Stimulated activated CD8-positive, alpha-beta memory T cell treated with anti-CD3 and anti-CD28 coated beads, Interleukin-12 subunit alpha, Interleukin-12 subunit beta, amount 100 ng/mL, for 4 hours (primary cell): ENCODE measurements around the gene MACO1.

ENCODE experiments used
- DNase-seq: peaks from one replicate; pipeline ENCODE4 v3.0.0-alpha.2; 2020; ENCODE audit warnings: low read depth

Gene MACO1

DNA sequence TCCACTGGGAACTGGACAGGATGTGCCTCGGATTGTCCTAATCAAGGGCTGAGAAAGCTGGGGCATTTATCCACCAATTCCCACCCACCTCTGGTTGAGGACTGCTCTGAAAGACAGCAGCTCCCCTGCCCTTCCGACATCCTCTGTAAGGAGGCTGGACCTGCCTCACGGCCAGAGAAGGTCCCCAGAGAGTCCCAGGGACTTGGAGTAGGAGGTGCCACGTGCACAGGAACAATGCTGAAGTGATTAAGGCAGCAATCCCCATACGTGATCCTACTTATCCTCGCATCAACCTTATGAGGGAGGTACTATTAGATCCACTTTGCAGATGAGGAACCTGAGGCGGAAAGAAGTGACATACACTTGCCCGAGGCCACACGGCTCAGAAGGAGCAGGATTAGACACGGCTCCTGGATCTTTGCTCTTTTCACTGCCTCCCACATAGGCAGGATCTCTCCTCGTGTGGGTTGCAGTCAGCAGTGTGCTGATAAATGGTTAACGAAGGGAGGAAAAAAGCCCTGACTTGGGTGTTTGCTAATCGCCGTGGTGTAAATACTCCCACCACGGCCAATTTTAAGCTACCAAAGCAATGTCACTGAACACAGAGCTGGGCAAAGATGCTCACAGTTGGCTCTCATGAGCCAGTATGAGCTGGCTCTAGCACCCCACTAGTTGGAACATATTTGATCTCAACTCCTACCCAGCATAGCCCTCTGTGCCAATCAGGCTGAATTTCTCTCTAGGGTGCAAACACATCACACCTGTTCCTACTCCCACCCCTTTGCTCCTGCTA is 94.1 kb downstream of the MACO1 start:
- no peak for DNase-seq

DNA sequence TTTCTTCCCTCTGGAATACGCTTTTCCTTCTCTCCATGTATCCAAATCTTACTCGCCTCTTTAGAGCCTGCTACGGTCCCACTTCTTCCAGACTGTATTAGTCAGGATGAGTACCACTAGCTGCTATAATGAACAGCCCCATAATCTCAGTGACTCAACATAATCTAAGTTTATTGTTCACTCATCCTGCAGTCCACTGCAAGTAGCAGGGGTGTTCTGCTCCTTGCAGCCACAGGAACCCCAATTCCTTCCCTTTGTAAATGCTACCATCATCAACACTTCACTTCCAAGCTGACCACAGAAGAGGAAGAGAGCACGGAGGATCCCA is 94.6 kb downstream of the MACO1 start:
- no peak for DNase-seq

DNA sequence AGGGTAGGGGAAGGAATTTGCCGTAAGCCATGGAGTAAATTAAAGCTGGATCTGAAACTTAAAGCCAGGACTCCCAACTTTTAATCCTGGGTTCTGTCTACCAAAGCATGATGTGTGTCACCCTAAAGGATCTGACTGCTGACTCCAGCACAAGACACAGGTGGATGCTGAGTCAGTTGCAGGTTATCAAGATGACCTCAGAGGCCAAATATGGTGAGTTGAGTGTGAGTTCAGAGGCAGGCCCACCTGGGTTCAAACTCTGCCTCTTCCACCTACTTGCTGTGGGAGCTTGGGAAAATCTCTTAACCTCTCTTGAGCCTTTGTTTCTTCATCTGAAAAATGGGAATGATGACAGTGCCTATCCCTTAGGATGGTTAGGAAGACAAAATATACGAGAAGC is 96.1 kb downstream of the MACO1 start:
- no peak for DNase-seq

DNA sequence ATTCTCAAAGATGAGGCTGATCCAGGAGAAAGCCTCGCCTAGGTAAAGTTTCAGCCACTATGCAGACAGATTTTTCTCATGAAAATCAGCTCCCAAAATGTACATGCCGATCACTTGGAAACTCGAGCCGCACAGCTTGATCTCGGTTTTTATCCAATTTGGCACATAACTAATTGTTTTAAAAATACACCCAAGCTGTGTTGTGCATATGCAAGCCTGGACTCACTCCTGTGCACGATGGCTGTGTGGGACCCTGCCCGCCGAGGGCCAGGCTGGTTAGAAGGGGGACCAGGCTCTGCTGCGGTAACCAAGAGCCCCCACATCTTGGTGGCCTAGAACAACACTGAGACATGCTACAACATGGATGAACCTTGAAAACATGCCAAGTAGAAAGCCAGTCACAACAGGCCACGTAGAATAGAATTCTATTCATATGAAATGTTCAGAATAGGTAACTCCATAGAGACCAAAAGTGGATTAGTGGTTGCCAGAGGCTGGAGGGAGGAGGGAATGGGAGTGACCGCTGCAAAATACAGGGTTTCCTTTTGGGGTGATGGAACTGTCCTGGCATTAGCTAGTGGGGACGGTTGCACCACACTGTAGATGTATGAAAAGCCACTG is 96.6 kb downstream of the MACO1 start:
- no peak for DNase-seq

DNA sequence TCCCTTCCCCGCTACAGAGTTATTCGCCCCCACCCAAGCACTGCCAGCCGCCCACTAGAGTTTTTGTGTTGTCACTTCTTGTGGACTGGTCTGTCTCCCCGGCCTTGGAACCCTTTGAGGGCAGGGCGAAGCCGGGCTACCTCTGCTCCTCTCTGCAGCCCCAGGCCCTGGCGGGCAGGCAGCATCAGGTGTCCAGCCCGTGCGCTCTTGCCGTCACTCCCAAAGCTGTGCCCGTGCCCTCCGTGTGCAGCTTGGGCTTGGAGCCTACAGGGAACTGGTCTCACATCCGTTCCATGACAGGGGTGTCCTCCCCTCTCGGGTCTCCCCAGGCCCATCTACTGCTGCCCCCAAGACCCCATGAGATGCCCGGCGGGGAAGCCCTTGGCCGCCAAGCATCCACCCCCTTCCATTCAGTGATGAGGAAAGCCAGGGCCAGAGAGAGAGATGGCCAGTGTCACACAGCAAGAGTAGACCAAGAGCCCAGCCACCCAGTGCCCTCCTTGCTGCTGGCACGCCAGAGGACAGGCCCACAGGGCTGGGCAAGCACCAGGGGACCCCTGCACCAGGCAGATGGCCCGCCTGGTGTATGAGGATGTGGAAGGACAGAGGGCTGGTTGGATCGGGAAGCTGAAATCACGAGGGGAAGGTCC is 97.4 kb downstream of the MACO1 start:
- no peak for DNase-seq

DNA sequence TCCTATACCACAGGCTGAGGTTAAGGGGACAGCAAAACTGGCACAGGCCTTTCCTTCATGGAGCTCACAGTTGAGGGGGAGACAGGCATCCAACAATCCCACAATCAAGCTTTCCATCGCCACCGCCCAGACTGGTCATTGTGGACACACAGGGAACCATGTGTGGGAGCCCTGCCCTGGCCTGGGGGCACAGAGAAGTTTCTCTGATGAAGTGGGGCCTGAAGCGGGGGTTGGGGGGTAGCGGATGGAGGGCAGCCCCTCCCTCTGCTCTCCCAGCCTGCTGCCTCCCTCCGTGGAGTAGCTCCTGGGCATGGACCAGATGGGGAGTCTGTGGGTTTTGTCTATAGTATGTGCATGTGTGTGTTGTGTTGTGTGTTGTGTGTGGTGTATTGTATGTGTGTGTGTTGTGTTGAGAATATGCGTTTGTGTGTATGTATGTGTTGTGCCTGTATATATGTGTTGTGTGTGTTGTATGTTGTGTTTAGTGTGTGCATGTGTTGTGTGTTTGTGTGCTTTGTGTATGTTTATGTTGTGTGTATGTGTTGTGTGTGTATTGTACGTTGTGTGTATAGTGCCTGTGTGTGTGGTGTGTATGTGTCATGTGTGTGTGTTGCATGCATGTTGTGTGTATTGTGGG is 98.3 kb downstream of the MACO1 start:
- no peak for DNase-seq

DNA sequence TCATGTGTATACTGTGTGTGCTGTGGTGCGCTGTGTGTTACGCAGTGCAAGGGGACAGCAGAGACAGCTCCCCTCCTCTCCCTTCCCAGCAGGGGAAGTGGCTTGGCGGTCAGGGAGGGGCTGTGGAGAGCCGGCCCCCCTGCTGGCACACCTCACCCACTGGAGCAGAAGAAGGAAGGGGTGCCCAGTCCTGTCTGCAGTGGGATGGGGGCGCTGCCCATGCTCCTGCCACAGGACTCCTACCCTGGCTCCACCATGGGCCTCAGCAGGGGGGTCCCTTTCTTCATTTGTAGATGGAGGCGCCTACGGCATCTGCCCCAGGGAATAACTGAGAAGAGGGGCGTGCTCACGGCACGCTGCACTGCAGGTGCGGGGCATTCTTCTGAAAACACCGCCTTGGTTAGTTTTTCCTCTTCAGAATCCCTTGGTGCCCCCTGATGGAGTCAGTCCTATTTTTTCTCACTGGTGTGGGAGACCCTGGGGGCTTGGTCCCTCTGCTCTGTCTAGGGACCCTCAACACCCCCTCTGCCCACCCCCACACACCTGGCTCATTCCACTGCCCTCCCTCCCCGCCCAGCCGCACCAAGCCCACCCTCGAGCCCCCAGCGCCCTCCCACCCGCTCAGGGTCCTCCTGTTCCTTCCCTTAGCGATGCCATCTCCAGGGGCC is 99.0 kb downstream of the MACO1 start:
- no peak for DNase-seq

DNA sequence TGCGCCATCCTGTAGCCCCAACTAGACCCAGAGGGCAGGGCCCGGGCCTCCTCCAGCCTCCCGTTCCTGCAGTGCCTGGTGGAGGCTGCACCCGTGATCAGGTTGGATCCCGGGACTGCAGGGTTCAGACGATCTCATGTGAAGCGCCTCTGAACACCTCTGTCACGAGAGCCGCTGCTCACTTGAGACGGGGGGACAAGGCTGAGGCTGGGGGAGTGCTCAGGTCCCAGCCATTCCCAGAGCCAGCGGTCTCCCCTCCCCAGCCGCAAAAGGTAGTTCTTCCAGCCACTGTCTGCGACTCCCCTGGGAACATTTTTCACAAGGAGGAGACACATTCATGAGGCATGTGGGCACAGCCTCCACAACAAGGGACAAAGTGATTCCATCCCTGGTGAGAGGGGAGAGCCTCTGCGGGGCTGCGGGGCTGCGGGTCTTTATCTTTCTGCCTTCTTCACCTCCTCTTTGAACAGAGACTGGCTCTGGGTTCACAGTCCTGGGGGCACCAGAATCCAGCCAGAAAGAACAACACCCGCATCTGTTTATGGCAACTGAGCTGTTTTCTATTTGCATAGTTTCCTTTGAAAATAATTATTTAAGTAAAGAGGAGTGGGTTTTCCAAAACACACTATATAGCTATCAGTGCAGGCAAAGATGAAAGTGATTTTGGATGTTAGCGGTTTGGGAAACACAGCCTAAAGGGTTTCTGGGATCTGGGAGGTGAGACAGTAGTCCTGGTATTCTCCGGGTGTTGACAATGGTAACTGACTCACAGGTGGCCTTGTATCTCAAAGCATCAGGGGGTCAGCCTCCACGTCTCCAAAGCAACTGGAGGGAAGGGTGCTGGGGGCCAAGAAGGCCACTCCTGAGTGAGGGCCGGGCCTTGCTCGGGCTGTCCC is 99.7 kb downstream of the MACO1 start:
- no peak for DNase-seq

DNA sequence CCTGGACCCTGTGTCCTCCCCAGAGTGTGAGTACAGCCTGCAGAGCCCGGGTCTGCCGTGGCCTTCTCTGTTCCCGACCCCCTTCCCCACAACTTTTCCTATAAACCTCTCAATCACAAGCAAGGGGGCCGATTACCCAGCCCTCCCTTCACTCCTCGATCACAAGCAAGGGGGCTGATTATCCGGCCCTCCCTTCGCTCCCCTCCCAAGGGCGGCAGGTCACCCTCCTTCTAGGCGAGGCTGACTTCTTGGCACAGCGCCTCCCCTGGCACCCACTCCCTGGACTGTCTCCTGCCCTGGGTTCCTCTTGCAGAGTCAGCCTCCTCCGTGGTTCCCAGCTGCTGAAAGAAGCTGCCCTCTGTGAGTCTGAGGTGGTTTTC is 100.4 kb downstream of the MACO1 start:
- no peak for DNase-seq

DNA sequence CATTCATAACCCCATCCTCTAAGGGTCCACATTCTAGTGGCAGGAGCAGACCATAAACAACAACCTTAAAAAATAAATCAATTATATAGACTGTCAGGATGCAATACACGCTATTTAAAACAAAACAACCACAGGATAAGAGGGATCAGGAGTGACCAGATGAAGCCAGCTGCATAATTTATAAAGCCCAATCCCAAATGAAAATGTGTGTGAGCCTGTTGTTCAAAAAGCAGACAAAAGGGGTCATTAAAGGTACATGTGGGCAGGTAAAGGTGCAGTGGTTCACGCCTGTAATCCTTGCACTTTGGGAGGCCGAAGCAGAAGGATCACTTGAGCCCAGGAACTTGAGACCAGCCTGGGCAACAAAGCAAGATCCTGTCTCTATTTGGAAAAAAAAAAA is 102.3 kb downstream of the MACO1 start:
- no peak for DNase-seq

DNA sequence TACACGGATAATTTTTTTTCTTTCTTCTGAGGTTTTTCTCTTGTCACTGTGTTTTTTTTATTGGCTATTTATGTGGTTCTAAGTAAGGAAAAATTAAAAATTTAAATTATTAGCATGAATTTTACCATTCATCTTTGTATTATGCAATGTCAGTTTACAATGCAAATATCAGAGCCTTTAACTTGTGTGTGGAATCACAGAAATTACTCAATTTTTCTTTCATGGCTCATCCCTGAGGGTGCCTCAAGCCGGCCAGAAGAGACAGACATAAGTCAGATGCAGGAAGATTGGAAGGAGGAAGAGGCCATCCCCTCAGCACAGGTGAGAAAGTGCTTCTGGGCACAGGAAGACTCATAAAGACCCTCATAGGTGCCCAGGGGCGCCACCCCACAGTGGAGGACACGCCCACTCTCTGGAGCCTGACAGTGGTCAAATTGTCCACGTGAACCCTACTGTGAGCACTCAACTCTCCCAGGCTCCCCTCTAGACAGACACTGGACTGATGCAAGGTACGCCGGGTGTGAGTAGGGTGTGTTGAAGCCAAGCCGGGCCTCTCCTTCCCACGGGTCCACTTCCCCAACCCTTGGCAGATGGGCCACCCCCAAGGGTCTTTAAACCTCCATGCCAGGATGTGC is 103.2 kb downstream of the MACO1 start:
- DNase-seq = no peak

DNA sequence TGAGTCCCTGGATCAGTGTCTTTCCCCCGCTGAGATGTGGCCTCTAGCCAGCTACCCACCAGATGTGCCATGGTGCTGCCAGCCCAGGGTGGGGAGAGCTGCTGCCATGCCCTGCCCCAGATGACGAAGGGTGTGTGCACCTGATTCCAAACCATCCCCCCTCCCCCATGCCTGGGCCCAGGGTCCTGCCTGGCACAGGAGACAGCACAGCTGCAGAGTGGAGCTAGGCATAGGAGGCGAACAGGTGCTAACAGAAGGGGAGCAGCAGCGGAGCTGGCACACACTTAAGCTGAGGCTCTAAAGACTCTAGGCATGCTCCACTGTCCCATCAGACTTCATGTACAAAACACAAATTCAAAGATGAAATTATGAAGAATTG is 103.7 kb downstream of the MACO1 start:
- DNase-seq = no peak

DNA sequence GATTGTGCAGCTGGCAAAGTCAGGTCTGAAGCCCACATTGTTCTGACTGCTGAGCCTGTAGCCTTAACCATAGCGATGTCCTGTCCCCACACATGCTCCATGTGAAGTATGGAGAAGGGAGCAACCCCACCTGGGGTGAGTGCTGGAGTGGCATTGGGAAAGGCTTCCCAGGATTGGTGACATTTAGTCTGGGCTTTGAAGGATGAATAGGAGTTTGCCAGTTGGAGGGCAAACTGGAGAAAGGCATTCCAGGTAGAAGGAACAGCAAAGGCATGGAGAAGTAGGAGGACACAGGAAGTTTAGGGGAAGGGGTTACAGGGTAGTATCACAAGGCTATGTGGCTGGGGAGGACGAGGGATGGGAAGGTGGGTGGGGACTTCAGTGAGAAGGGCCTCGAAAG is 105.4 kb downstream of the MACO1 start:
- DNase-seq = no peak

DNA sequence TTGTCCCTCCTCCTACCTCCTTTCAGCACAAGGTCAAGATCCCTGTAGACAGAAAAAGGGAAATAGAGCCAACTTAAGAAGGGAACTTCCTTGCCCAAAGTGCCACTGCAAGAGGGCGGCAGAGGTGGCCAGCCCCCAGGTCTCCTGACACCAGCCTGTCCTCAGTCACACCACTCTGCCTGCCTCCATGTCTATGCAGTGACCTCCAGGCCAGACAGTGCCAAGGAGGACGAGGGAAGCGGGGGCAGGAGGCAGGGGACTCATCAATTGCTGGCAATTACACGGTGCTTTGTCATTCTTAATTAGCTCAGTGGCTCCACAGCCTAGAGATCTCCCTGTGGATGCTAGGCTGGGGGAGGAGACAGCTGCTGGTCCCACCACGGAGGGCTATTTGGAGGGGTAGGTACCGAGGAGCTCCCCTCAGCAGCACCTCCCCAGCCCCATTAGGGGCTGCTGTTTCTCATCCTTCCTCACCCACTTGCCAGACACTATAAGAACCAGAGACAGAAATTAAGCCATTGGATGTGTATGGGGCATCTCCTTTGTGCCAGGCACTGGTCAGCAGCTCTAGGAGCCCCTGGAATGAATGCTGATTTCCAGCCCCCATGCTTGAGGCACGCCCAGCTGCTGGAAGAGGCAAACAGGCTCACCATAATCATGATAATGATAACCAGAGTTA is 106.6 kb downstream of the MACO1 start:
- DNase-seq = no peak

DNA sequence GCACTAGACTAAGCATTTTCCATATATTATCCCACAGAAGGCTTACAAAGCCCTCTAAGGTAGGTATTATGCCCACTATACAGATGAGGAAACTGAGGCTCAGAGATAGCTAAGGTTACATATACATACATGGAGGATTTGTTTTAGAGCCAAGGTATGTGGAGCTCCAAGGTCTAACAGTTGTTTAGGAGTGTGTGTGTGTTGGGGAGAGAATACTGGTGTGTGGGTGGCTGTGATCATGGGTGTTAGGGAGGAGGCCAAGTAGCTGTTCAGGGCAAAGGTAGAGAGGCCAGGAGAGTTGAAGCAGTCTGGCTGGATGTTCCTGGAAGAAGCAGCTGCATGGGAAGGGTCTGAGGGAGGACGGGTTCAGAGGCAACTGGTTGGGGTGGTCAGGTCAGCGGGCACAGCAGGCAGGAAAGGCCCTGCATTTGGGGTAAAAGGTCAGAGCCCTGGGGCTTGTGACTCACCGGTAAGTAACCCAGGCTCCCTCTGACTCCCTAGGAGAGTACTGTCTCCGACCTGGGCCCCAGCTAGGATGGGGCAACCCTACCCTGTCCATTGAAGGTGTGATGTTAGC is 107.6 kb downstream of the MACO1 start:
- no peak for DNase-seq

DNA sequence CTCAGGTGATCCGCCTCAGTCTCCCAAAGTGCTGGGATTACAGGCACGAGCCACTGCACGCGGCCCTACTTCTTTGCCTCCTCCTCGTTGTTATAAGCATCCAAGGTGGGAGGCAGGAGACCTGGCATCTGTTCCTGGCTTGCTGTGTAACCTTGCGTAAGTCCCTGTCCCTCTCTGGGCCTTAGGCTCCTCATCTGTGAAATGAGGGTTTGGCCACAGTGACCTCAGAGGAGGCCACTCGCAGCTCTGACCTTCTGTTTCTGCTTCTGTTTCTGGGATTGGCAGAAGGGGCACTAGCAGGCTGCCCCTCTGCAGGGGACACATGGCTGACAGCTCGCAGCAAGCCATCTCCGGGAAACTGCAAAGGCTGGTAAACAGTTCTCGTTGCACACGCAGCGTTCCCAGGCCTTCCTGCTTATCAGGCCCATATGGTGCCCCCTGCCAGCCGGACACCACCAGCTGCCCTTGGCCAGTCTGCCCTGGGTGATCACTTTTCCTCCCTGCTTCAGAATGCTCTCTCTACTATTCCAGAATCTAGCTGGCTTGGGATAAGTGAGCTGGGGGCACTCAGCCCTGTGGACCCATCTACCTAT is 110.1 kb downstream of the MACO1 start:
- no peak for DNase-seq

DNA sequence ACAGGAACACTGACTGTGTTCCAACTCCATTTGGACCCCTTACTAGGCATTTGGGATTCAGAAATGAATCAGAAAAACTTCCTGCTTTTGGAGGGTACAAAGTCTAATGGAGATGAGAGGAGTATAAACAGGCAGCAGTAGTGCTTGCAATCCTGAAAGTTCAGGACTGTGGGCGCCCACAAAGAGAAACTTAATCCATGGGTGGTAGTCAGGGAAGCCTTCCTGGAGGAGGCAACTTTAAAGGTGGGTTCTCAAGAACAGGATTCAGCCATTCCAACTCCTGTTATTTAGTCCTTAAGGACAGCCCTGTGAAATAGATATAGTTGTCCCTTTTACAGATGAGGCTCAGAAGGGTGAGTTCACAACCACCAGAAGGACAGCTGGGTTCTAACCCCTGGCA is 110.7 kb downstream of the MACO1 start:
- no peak for DNase-seq

DNA sequence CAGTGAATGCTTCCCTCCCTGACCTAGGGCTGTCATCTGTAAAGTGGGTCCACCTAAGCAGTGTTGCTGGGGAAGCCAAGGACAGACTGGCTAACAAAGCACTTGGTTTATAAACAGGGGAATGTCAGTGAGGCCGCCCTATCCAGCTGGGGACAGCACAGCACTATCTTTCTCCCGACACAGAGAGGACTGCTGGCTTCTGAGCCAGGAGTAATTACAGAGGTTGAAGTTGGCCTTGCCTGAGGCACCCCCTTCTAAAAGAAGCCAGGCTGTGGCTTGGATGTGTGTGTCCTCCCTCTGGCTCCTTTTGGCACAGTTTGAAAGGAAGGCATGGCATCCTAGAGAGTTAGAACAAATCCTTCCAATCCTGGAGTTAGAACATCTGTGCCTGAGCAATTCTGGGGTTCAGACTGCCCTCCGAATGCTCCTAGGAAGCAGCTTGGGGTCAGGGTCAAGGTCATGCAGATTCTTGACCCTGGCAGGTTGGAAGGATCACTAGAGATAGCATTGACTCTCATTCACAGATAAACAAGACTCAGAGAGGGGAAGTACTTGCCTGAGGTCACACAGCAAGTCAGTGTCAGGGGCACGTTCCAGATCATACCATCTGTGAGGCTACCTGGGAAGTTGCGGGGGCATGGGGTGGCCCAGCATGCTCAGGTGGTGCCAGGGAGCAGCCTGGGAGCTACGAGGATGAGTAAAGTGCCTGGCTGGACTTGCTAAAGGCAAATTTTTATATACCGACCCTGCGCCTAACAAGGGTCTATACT is 111.4 kb downstream of the MACO1 start:
- DNase-seq = no peak

DNA sequence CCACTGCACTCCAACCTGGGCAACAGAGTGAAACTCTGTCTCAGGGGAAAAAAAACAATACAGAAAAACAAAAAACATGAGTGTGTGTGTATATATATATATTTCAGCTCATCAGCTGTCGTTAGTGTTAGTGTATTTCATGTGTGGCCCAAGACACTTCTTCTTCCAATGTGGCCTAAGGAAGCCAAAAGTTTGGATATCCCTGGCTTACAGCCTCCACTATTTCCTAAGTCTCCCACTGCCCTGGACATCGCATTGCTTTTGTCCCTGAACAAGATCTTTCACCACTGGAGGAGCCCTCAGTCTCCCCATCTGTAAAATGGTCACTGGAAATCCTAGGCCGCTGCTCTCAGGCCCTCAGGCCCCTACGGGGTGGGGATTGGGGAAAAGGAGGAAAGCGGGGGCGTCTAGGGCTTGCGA is 112.3 kb downstream of the MACO1 start:
- DNase-seq = no peak
